Effector memory CD8-positive, alpha-beta T cell (primary cell): ENCODE results near the gene WDR70.
"Not testable (repeated sequence)": the region's sequence is repeated elsewhere in the genome, so short reads cannot be mapped to it uniquely, and the experiment has no call there.

Experiments
- ATAC-seq: fragments of 150-1000 bp; cut with Tn5 transposase; replicated peaks from 2 replicates; pipeline ENCODE4 v1.10.0; 2021; ENCODE audit warnings: mild to moderate bottlenecking, moderate library complexity
- DNase-seq, 3 experiments: peaks; one replicate each; pipeline ENCODE4 v3.0.0; 2021
- H3K27ac Mint-ChIP-seq, 2 donors: one replicate each; pipeline ENCODE4 v1.8.0; 2022; ENCODE audit warnings: mild to moderate bottlenecking in 2 of 2, mixed read lengths in 2 of 2, moderate library complexity in 2 of 2
- H3K27me3 Mint-ChIP-seq, 2 donors: one replicate each; pipeline ENCODE4 v1.8.0; 2022; ENCODE audit warnings: mixed read lengths in 2 of 2
- H3K36me3 Mint-ChIP-seq: one replicate; pipeline ENCODE4 v1.8.0; 2022; ENCODE audit warnings: mild to moderate bottlenecking, moderate library complexity, mixed read lengths; ENCODE audit not compliant: insufficient read depth
- H3K4me1 Mint-ChIP-seq, 2 donors: one replicate each; pipeline ENCODE4 v1.8.0; 2022; ENCODE audit warnings: low read depth in 2 of 2, mixed read lengths in 2 of 2
- H3K4me3 Mint-ChIP-seq, 2 donors: one replicate each; pipeline ENCODE4 v1.8.0; 2022; ENCODE audit warnings: mild to moderate bottlenecking in 2 of 2, mixed read lengths in 2 of 2, moderate library complexity in 2 of 2
- H3K9me3 Mint-ChIP-seq, 2 donors: one replicate each; pipeline ENCODE4 v1.8.0; 2022; ENCODE audit warnings: mixed read lengths in 2 of 2

Gene WDR70

GRCh38 chr5:37575541-37576489 lies 196.7 kb downstream of the WDR70 start:
- H3K27ac Mint-ChIP-seq, result no peak overlapping the region
- no peaks in the 10 kb centered on the region for H3K9me3 Mint-ChIP-seq
- H3K27me3 Mint-ChIP-seq, result no peaks in the 10 kb centered on the region
- no peak for DNase-seq
- peaks cover 10 to 18% of the 10 kb centered on the region in 2 donors for H3K4me1 Mint-ChIP-seq
- H3K4me3 Mint-ChIP-seq, result no peak overlapping the region
- no peak for ATAC-seq
- no peaks in the 10 kb centered on the region for H3K36me3 Mint-ChIP-seq

GRCh38 chr5:37576552-37576951 lies 197.4 kb downstream of the WDR70 start:
- no peaks in the 10 kb centered on the region for H3K27me3 Mint-ChIP-seq
- DNase-seq (no peak), ATAC-seq (no peak)
- no peaks in the 10 kb centered on the region for H3K9me3 Mint-ChIP-seq
- peaks cover 10 to 18% of the 10 kb centered on the region in 2 donors for H3K4me1 Mint-ChIP-seq
- H3K36me3 Mint-ChIP-seq, result no peaks in the 10 kb centered on the region
- no peak overlapping the region for H3K27ac Mint-ChIP-seq
- no peak overlapping the region for H3K4me3 Mint-ChIP-seq

GRCh38 chr5:37578176-37578575 lies 199.1 kb downstream of the WDR70 start:
- DNase-seq, result no peak
- no peaks in the 10 kb centered on the region for H3K9me3 Mint-ChIP-seq
- ATAC-seq, result no peak
- peaks cover 8 to 12% of the 10 kb centered on the region in 2 donors for H3K4me1 Mint-ChIP-seq
- H3K27me3 Mint-ChIP-seq, result no peaks in the 10 kb centered on the region
- H3K36me3 Mint-ChIP-seq, result no peaks in the 10 kb centered on the region
- no peak overlapping the region for H3K4me3 Mint-ChIP-seq
- H3K27ac Mint-ChIP-seq, result no peak overlapping the region

- Mint-ChIP-seq H3K36me3 (no peaks in the 10 kb centered on the region), H3K4me3 (no peak overlapping the region), H3K4me1 (peaks cover 2 to 7% of the 10 kb centered on the region in 2 donors), H3K27me3 (no peaks in the 10 kb centered on the region), H3K27ac (no peak overlapping the region), H3K9me3 (no peaks in the 10 kb centered on the region)
- DNase-seq, result no peak
- no peak for ATAC-seq
These were observed 201.0 kb downstream of the WDR70 start for GRCh38 chr5:37580106-37580505.

- Mint-ChIP-seq H3K4me1 (no peaks in the 10 kb centered on the region), H3K27ac (no peak overlapping the region), H3K4me3 (no peak overlapping the region), H3K27me3 (no peaks in the 10 kb centered on the region), H3K9me3 (no peaks in the 10 kb centered on the region), H3K36me3 (no peaks in the 10 kb centered on the region)
- DNase-seq (no peak), ATAC-seq (no peak)
These were observed 203.1 kb downstream of the WDR70 start for GRCh38 chr5:37582202-37582601.

GRCh38 chr5:37593292-37593691 lies 214.2 kb downstream of the WDR70 start:
- H3K9me3 Mint-ChIP-seq, H3K4me3 Mint-ChIP-seq, H3K36me3 Mint-ChIP-seq, H3K27me3 Mint-ChIP-seq, ATAC-seq, DNase-seq, H3K27ac Mint-ChIP-seq: not testable (repeated sequence)
- H3K4me1 Mint-ChIP-seq, result peaks cover 0 to 11% of the 10 kb centered on the region in 2 donors

GRCh38 chr5:37594864-37595263 lies 215.7 kb downstream of the WDR70 start:
- not testable (repeated sequence) for H3K9me3 Mint-ChIP-seq, H3K27ac Mint-ChIP-seq, DNase-seq, ATAC-seq, H3K27me3 Mint-ChIP-seq, H3K4me3 Mint-ChIP-seq, H3K36me3 Mint-ChIP-seq
- H3K4me1 Mint-ChIP-seq, result peaks cover 0 to 11% of the 10 kb centered on the region in 2 donors

- H3K4me1 Mint-ChIP-seq, result peaks cover 0 to 21% of the 10 kb centered on the region in 2 donors
- ATAC-seq (no peak), DNase-seq (no peak)
- no peak overlapping the region for H3K4me3 Mint-ChIP-seq
- no peaks in the 10 kb centered on the region for H3K9me3 Mint-ChIP-seq
- H3K27me3 Mint-ChIP-seq, result no peaks in the 10 kb centered on the region
- H3K27ac Mint-ChIP-seq, result no peak overlapping the region
- H3K36me3 Mint-ChIP-seq, result no peaks in the 10 kb centered on the region
These were observed 219.6 kb downstream of the WDR70 start for GRCh38 chr5:37598733-37599132.

GRCh38 chr5:37601163-37601562 lies 222.0 kb downstream of the WDR70 start:
- H3K36me3 Mint-ChIP-seq, result no peaks in the 10 kb centered on the region
- H3K4me1 Mint-ChIP-seq, result peaks cover 0 to 14% of the 10 kb centered on the region in 2 donors
- no peaks in the 10 kb centered on the region for H3K27me3 Mint-ChIP-seq
- H3K4me3 Mint-ChIP-seq, result no peak overlapping the region
- no peaks in the 10 kb centered on the region for H3K9me3 Mint-ChIP-seq
- no peak for DNase-seq
- no peak for ATAC-seq
- H3K27ac Mint-ChIP-seq, result no peak overlapping the region

GRCh38 chr5:37603072-37603471 lies 224.0 kb downstream of the WDR70 start:
- Mint-ChIP-seq H3K4me1 (peaks cover 0 to 12% of the 10 kb centered on the region in 2 donors), H3K27me3 (no peaks in the 10 kb centered on the region), H3K36me3 (peaks cover under 1% of the 10 kb centered on the region), H3K27ac (no peak overlapping the region), H3K9me3 (no peaks in the 10 kb centered on the region), H3K4me3 (no peak overlapping the region)
- ATAC-seq (no peak), DNase-seq (no peak)

GRCh38 chr5:37604290-37604689 lies 225.2 kb downstream of the WDR70 start:
- Mint-ChIP-seq H3K4me1 (peaks cover 0 to 11% of the 10 kb centered on the region in 2 donors), H3K27ac (peak overlapping the region in 1 of 2 donors; percentile 53), H3K27me3 (no peaks in the 10 kb centered on the region), H3K4me3 (no peak overlapping the region), H3K36me3 (peaks cover 8% of the 10 kb centered on the region), H3K9me3 (no peaks in the 10 kb centered on the region)
- ATAC-seq, result no peak
- no peak for DNase-seq

GRCh38 chr5:37606148-37606547 lies 227.0 kb downstream of the WDR70 start:
- Mint-ChIP-seq H3K27ac (no peak overlapping the region), H3K4me1 (peaks cover 0 to 11% of the 10 kb centered on the region in 2 donors), H3K9me3 (no peaks in the 10 kb centered on the region), H3K4me3 (no peak overlapping the region), H3K36me3 (peaks cover 8% of the 10 kb centered on the region), H3K27me3 (no peaks in the 10 kb centered on the region)
- ATAC-seq (no peak), DNase-seq (no peak)

- no peaks in the 10 kb centered on the region for H3K9me3 Mint-ChIP-seq
- ATAC-seq (no peak), DNase-seq (no peak)
- H3K4me1 Mint-ChIP-seq, result peaks cover 0 to 6% of the 10 kb centered on the region in 2 donors
- H3K27ac Mint-ChIP-seq, result no peak overlapping the region
- no peaks in the 10 kb centered on the region for H3K27me3 Mint-ChIP-seq
- peaks cover 8% of the 10 kb centered on the region for H3K36me3 Mint-ChIP-seq
- no peak overlapping the region for H3K4me3 Mint-ChIP-seq
These were observed 227.6 kb downstream of the WDR70 start for GRCh38 chr5:37606632-37607248.

- no peaks in the 10 kb centered on the region for H3K9me3 Mint-ChIP-seq
- ATAC-seq, result no peak
- H3K27me3 Mint-ChIP-seq, result no peaks in the 10 kb centered on the region
- no peak overlapping the region for H3K27ac Mint-ChIP-seq
- no peak for DNase-seq
- peaks cover 3 to 6% of the 10 kb centered on the region in 2 donors for H3K4me1 Mint-ChIP-seq
- no peak overlapping the region for H3K4me3 Mint-ChIP-seq
- H3K36me3 Mint-ChIP-seq, result peaks cover 3% of the 10 kb centered on the region
These were observed 236.1 kb downstream of the WDR70 start for GRCh38 chr5:37615184-37615583.
